Fibroblast of lung (primary cell): ENCODE results near the gene FYB2. TPM values are rescaled to one million over a fixed set of nuclear protein-coding genes. Genes with fewer than 3 reads are reported as not detected.
A peak's percentile ranks its signal among the peaks of the same experiment; 100 is the strongest.

Source experiments
- DNase-seq, 2 donors: peaks; one replicate each; pipeline versions ENCODE4 v3.0.0 to v3.0.0-alpha.2; 2010; ENCODE audit warnings: low read depth in 2 of 2
- H2AFZ ChIP-seq: 2 replicates; pipeline ENCODE4 v1.5.1; 2012; ENCODE audit warnings: low read length, control low read depth, inconsistent platforms
- H3K27ac ChIP-seq: 2 replicates; pipeline ENCODE4 v1.5.1; 2011; ENCODE audit warnings: low read length, control low read depth; ENCODE audit not compliant: insufficient read depth
- H3K27me3 ChIP-seq: 2 replicates; pipeline ENCODE4 v1.5.1; 2011; ENCODE audit warnings: mild to moderate bottlenecking, low read length; ENCODE audit not compliant: control insufficient read depth, insufficient read depth
- H3K36me3 ChIP-seq: 2 replicates; pipeline ENCODE4 v1.5.1; 2011; ENCODE audit warnings: low read length; ENCODE audit not compliant: control insufficient read depth, insufficient read depth
- H3K4me1 ChIP-seq: 2 replicates; pipeline ENCODE4 v1.5.1; 2011; ENCODE audit warnings: low read length; ENCODE audit not compliant: control insufficient read depth, insufficient read depth; ENCODE audit errors: extremely low read depth
- H3K4me2 ChIP-seq: 2 replicates; pipeline ENCODE4 v1.5.1; 2011; ENCODE audit warnings: low read length, control low read depth; ENCODE audit not compliant: insufficient read depth; ENCODE audit errors: extremely low read depth
- H3K4me3 ChIP-seq, 4 experiments: fragments of 200-600 bp in 1 of 4; sonication (generic) in 1 of 4; replicated peaks in 1 of 4; 2 replicates each; pipeline ENCODE4 v1.5.1; 2011 to 2016; ENCODE audit warnings: low read length in 4 of 4, low read depth in 3 of 4, mild to moderate bottlenecking in 3 of 4, control low read depth in 2 of 4, inconsistent platforms in 1 of 4, mixed read lengths in 1 of 4; ENCODE audit not compliant: insufficient read depth in 1 of 4; ENCODE audit errors: control extremely low read depth in 1 of 4
- H3K79me2 ChIP-seq: 2 replicates; pipeline ENCODE4 v1.5.1; 2012; ENCODE audit warnings: mild to moderate bottlenecking, low read length, inconsistent platforms; ENCODE audit not compliant: control insufficient read depth, insufficient read depth
- H3K9ac ChIP-seq: 2 replicates; pipeline ENCODE4 v1.5.1; 2011; ENCODE audit warnings: mild to moderate bottlenecking, low read length, control low read depth; ENCODE audit not compliant: insufficient read depth
- H3K9me3 ChIP-seq: 2 replicates; pipeline ENCODE4 v1.5.1; 2012; ENCODE audit warnings: low read depth, low read length; ENCODE audit not compliant: control insufficient read depth, insufficient read depth
- H4K20me1 ChIP-seq: 2 replicates; pipeline ENCODE4 v1.5.1; 2011; ENCODE audit warnings: low read length; ENCODE audit not compliant: control insufficient read depth, insufficient read depth; ENCODE audit errors: extremely low read depth
- EZH2 ChIP-seq: IDR thresholded peaks from 2 replicates; pipeline ENCODE4 v1.5.1; 2012; ENCODE audit warnings: low read length, control low read depth, mild to moderate bottlenecking; ENCODE audit errors: missing control alignments
- polyA plus RNA-seq, 2 donors: library from polyadenylated mRNA; depleted of rRNA in 1 of 2; stranded (reverse) in 1 of 2; unstranded in 1 of 2; fragments of >200 nt; gene quantifications; 2 replicates each; pipeline ENCODE4 v1.2.1, GENCODE V29; 2011 to 2012; ENCODE audit warnings: missing spikeins in 1 of 2
- total RNA-seq: library from RNA; depleted of rRNA; stranded (reverse); fragments of >200 nt; gene quantifications from 2 replicates; pipeline ENCODE4 v1.2.1, GENCODE V29; 2014
- TF ChIP-seq, protein P1 (sequence below), 2 donors: IDR thresholded peaks in 1 of 2; conservative IDR thresholded peaks in 1 of 2; 1 replicate in 1 of 2; 2 replicates in 1 of 2; pipeline ENCODE4 v1.5.1; 2011 to 2012; ENCODE audit warnings: low read length in 2 of 2, control low read depth in 1 of 2, inconsistent platforms in 1 of 2, low read depth in 1 of 2, mild to moderate bottlenecking in 1 of 2

Gene FYB2
- total and polyA plus RNA-seq, 2 donors (not counting 1 experiment from before 2014, with no cell fraction given): not detected

DNA sequence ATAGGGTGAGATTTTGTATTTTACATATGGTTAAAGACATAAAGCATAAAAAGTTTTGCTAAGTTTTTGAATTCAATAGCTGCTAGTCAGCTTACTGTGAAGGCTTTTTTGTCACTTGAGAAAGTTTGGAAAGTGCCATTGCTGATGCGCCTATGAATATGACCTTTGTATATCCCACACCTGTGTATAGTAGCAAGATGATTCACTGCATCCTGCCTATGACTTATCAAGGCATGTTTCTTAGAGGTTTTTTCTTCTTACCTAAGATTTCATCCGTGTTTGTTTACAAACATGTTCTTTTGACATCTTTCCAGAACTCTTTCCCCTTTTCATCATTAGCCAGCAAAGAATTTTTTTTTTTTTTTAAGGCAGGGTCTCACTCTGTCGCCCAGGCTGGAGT is 122.5 kb downstream of the FYB2 start:
- Histone ChIP-seq H3K9ac (no peak overlapping the region), H4K20me1 (no peaks in the 10 kb centered on the region), H3K79me2 (no peaks in the 10 kb centered on the region), H3K36me3 (no peaks in the 10 kb centered on the region), H2AFZ (no peak overlapping the region), H3K4me2 (no peak overlapping the region), H3K27ac (no peak overlapping the region), H3K4me3 (no peak overlapping the region), H3K4me1 (no peaks in the 10 kb centered on the region), H3K27me3 (no peaks in the 10 kb centered on the region), H3K9me3 (no peaks in the 10 kb centered on the region)
- TF ChIP-seq, protein P1, sequence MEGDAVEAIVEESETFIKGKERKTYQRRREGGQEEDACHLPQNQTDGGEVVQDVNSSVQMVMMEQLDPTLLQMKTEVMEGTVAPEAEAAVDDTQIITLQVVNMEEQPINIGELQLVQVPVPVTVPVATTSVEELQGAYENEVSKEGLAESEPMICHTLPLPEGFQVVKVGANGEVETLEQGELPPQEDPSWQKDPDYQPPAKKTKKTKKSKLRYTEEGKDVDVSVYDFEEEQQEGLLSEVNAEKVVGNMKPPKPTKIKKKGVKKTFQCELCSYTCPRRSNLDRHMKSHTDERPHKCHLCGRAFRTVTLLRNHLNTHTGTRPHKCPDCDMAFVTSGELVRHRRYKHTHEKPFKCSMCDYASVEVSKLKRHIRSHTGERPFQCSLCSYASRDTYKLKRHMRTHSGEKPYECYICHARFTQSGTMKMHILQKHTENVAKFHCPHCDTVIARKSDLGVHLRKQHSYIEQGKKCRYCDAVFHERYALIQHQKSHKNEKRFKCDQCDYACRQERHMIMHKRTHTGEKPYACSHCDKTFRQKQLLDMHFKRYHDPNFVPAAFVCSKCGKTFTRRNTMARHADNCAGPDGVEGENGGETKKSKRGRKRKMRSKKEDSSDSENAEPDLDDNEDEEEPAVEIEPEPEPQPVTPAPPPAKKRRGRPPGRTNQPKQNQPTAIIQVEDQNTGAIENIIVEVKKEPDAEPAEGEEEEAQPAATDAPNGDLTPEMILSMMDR (conservative IDR thresholded peaks at IDR 0.05 in 1 of 2, IDR thresholded peaks at IDR 0.05 in 1 of 2; ENCODE audit: low read depth in 1 of 2, low read length in 2 of 2): no peak
- TF ChIP-seq EZH2: no peak
- DNase-seq: no peak

DNA sequence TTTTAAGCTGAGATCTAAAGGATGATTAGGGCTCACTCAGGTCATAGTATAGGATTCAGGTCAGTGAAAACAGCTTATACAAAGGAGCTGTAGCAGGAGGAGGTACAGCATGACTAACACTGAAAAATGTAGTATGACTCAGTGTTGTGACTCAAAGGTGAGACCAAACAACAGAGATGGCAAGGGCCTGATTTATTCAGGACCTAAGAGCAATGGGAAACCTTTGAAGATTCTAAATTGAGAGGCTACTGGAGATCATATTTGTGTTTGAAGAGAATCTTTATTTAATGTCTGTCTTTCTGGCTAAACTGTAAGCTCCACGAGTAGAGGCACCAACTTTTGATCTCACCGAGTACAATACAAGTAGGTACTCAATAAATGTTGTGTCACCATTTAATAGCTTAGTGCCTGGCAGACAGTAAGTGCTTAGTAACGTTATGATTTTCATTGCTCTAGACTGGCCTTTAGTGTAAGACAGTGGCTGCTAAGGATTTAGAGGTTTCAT is 130.6 kb downstream of the FYB2 start:
- Histone ChIP-seq H3K27me3 (no peaks in the 10 kb centered on the region), H3K4me2 (no peak overlapping the region), H3K4me1 (no peaks in the 10 kb centered on the region), H3K36me3 (no peaks in the 10 kb centered on the region), H3K79me2 (no peaks in the 10 kb centered on the region), H3K9me3 (no peaks in the 10 kb centered on the region), H3K9ac (no peak overlapping the region), H3K27ac (no peak overlapping the region), H4K20me1 (no peaks in the 10 kb centered on the region), H2AFZ (no peak overlapping the region), H3K4me3 (no peak overlapping the region)
- TF ChIP-seq EZH2: no peak
- TF ChIP-seq, protein P1 (conservative IDR thresholded peaks at IDR 0.05 in 1 of 2, IDR thresholded peaks at IDR 0.05 in 1 of 2; ENCODE audit: low read depth in 1 of 2, low read length in 2 of 2): no peak
- DNase-seq: peak; percentile 39 to 89

DNA sequence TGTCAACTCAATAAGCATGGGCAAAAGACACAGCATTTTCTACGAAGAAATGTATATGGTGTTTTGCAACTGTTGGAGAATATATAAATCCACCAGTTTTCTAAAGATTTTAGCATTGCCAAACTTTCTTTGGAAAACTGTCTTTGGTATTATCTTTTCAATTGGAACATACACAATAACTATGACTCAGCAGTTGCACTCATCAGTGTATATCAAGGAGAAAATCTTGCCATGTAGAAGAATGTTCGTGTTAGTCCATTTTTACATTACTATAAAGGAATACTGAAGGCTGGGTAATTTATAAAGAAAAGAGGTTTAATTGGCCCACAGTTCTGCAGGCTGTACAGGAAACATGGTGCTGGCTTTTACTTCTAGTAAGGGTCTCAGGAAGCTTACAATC is 133.0 kb downstream of the FYB2 start:
- no peaks in the 10 kb centered on the region for H3K79me2 ChIP-seq
- no peaks in the 10 kb centered on the region for H3K9me3 ChIP-seq
- TF ChIP-seq, protein P1 (conservative IDR thresholded peaks at IDR 0.05 in 1 of 2, IDR thresholded peaks at IDR 0.05 in 1 of 2; ENCODE audit: low read depth in 1 of 2, low read length in 2 of 2): no peak
- TF ChIP-seq EZH2: no peak
- H3K36me3 ChIP-seq: no peaks in the 10 kb centered on the region
- no peaks in the 10 kb centered on the region for H4K20me1 ChIP-seq
- no peak overlapping the region for H3K4me2 ChIP-seq
- H3K27me3 ChIP-seq: no peaks in the 10 kb centered on the region
- no peak overlapping the region for H3K4me3 ChIP-seq
- H3K9ac ChIP-seq: no peak overlapping the region
- H3K27ac ChIP-seq: no peak overlapping the region
- H3K4me1 ChIP-seq: no peaks in the 10 kb centered on the region
- DNase-seq: peak; percentile 28 to 58
- H2AFZ ChIP-seq: no peak overlapping the region
